Right lobe of liver (tissue), 6 donors: ENCODE results near the gene KLF16. TPM values are rescaled to one million over a fixed set of nuclear protein-coding genes. Genes with fewer than 3 reads are reported as not detected.

ENCODE experiments used
- ATAC-seq, 4 donors: fragments of 200-7000 bp; cut with Tn5 transposase; one replicate each; pipeline ENCODE4 v1.9.1; 2020; ENCODE audit warnings: mild to moderate bottlenecking in 4 of 4, moderate library complexity in 4 of 4
- DNase-seq, 3 donors: peaks; one replicate each; pipeline ENCODE4 v3.0.0-alpha.2; 2020
- H3K27ac ChIP-seq, 3 donors: fragments of 200-600 bp; one replicate each; pipeline ENCODE4 v1.8.0; 2022
- H3K27me3 ChIP-seq, 2 donors: fragments of 200-600 bp; one replicate each; pipeline ENCODE4 v1.8.0; 2022
- H3K36me3 ChIP-seq, 4 donors: fragments of 200-600 bp; sonication (generic) in 1 of 4; one replicate each; pipeline versions ENCODE4 v1.5.1 to v1.8.0; 2017 to 2022; ENCODE audit warnings: control low read depth in 1 of 4
- H3K4me1 ChIP-seq, 4 donors: fragments of 200-600 bp; sonication (generic) in 1 of 4; one replicate each; pipeline versions ENCODE4 v1.5.1 to v1.8.0; 2017 to 2022; ENCODE audit warnings: control low read depth in 1 of 4
- H3K4me3 ChIP-seq, 3 donors: fragments of 200-600 bp; one replicate each; pipeline ENCODE4 v1.8.0; 2022
- H3K9me3 ChIP-seq, 4 donors: fragments of 200-600 bp; sonication (generic) in 1 of 4; one replicate each; pipeline versions ENCODE4 v1.5.1 to v1.8.0; 2017 to 2022; ENCODE audit warnings: control low read depth in 1 of 4
- CTCF ChIP-seq, 4 donors: fragments of 200-600 bp in 3 of 4; fragments of 450-650 bp in 1 of 4; IDR thresholded peaks; one replicate each; pipeline versions ENCODE4 v1.5.1 to v1.8.0; 2016 to 2022; ENCODE audit warnings: antibody characterized with exemption in 4 of 4, mild to moderate bottlenecking in 2 of 4
- POLR2A ChIP-seq: fragments of 450-650 bp; IDR thresholded peaks from one replicate; pipeline ENCODE4 v1.6.1; 2017; ENCODE audit warnings: antibody characterized with exemption, mild to moderate bottlenecking
- WGBS: methylation state at CpG from one replicate; pipeline ENCODE4 v1.1.6; 2018; ENCODE audit warnings: low coverage, low lambda C conversion rate; ENCODE audit not compliant: insufficient coverage; ENCODE audit errors: missing lambda C conversion rate; 5-methylcytosine and 5-hydroxymethylcytosine counted together
- intact Hi-C, 2 donors: fragments of 100-400 bp; cut with DNase I; formaldehyde crosslinking; loops; one replicate each; pipeline versions ENCODE4 v1.11.2 to v1.14.1; 2022
- total RNA-seq, 6 experiments: library from RNA; depleted of rRNA in 2 of 6; stranded (reverse); fragments of >200 nt in 2 of 6; fragmentation: NEBNext Ultra II Directional in 3 of 6; extraction: Animal tissue kit (Norgen Biotek cat#: 25700) in 3 of 6; gene quantifications; one replicate each; pipeline versions ENCODE4 v1.1.0 to v1.2.4, GENCODE V29; 2016 to 2023
- donor health status: DM: no; HTN: yes; CAD: no.
- donor health status: DM: no; HTN: no; CAD: no.
- donor health status: DM: no; HTN: no; CAD: no.
- donor health status: DM: no; HTN: yes; CAD: no.
- donor health status: DM: no; HTN: yes; CAD: no.

Gene KLF16
- total RNA-seq, 6 experiments from 2014 or later: 9.9 to 23.6 (median 10.8) TPM

GRCh38 chr19:1825909-1826556, 37.3 kb downstream of the KLF16 start:
- H3K9me3 ChIP-seq: no peaks in the 10 kb centered on the region
- peaks cover 0 to 36% (median 6%) of the 10 kb centered on the region in 4 donors for H3K4me1 ChIP-seq
- WGBS: 23% methylated on average over 13 of the region's 15 CpGs
- H3K27me3 ChIP-seq: no peaks in the 10 kb centered on the region
- ATAC-seq: peak; percentile 73 to 82 (median 78)
- no peak for TF ChIP-seq POLR2A
- peak; percentile 86 to 90 (median 86) for TF ChIP-seq CTCF (IDR thresholded peaks at IDR 0.05)
- H3K4me3 ChIP-seq: no peak overlapping the region
- no peak overlapping the region for H3K27ac ChIP-seq
- DNase-seq: peak; percentile 78 to 83 (median 81)
- peaks cover 0 to 21% (median under 1%) of the 10 kb centered on the region in 4 donors for H3K36me3 ChIP-seq
- intact Hi-C loops: no loop called here

GRCh38 chr19:1824252-1824622, 39.1 kb downstream of the KLF16 start:
- peaks cover 0 to 37% (median 13%) of the 10 kb centered on the region in 4 donors for H3K36me3 ChIP-seq
- peaks cover 0 to 24% (median 6%) of the 10 kb centered on the region in 4 donors for H3K4me1 ChIP-seq
- WGBS: 44% methylated on average over 7 of the region's 14 CpGs
- no peak overlapping the region for H3K27ac ChIP-seq
- no peak for ATAC-seq
- no peak for TF ChIP-seq CTCF (IDR thresholded peaks at IDR 0.05)
- TF ChIP-seq POLR2A: no peak
- DNase-seq: no peak
- intact Hi-C loops: no loop called here
- H3K4me3 ChIP-seq: no peak overlapping the region
- H3K27me3 ChIP-seq: no peaks in the 10 kb centered on the region
- H3K9me3 ChIP-seq: no peaks in the 10 kb centered on the region

GRCh38 chr19:1823539-1824251, 39.7 kb downstream of the KLF16 start:
- TF ChIP-seq POLR2A: no peak
- TF ChIP-seq CTCF (IDR thresholded peaks at IDR 0.05): no peak
- intact Hi-C loops: no loop called here
- Histone ChIP-seq H3K27me3 (no peaks in the 10 kb centered on the region), H3K9me3 (no peaks in the 10 kb centered on the region), H3K36me3 (peaks cover 0 to 42% (median 15%) of the 10 kb centered on the region in 4 donors), H3K4me1 (peaks cover 0 to 24% (median 6%) of the 10 kb centered on the region in 4 donors), H3K4me3 (no peak overlapping the region), H3K27ac (no peak overlapping the region)
- no CpG with 5 or more reads among the region's 36 CpGs for WGBS
- ATAC-seq (no peak), DNase-seq (no peak)

- ATAC-seq: no peak
- 100% methylated on average over 1 of the region's 8 CpGs for WGBS
- H3K9me3 ChIP-seq: no peaks in the 10 kb centered on the region
- no peak for TF ChIP-seq POLR2A
- no peak for TF ChIP-seq CTCF (IDR thresholded peaks at IDR 0.05)
- no peak overlapping the region for H3K4me3 ChIP-seq
- peaks cover 0 to 49% (median 20%) of the 10 kb centered on the region in 4 donors for H3K36me3 ChIP-seq
- intact Hi-C loops: no loop called here
- peaks cover 0 to 22% (median 6%) of the 10 kb centered on the region in 4 donors for H3K4me1 ChIP-seq
- no peak for DNase-seq
- H3K27me3 ChIP-seq: no peaks in the 10 kb centered on the region
- H3K27ac ChIP-seq: no peak overlapping the region
Measured at GRCh38 chr19:1823020-1823419, 40.4 kb downstream of the KLF16 start.
